AG04450 (cell line): ENCODE results near the gene DCBLD2. TPM values are rescaled to one million over a fixed set of nuclear protein-coding genes. Genes with fewer than 3 reads are reported as not detected.

Experiments used
- CTCF ChIA-PET: fragments of 300-600, 350-600 bp; formaldehyde crosslinking; extraction: SDS; loops from one replicate; lab custom pipeline; 2022; ENCODE audit warnings: antibody characterized with exemption, inconsistent platforms; lab: Charles Lee
- POLR2A ChIA-PET: fragments of 350-600 bp; formaldehyde crosslinking; extraction: SDS; loops from one replicate; lab custom pipeline; 2021; ENCODE audit warnings: antibody characterized with exemption, inconsistent platforms; lab: Yijun Ruan, JAX
- DNase-seq: peaks from one replicate; pipeline ENCODE4 v3.0.0-alpha.2; 2011; ENCODE audit warnings: low read depth, low spot score
- H3K27ac ChIP-seq: one replicate; pipeline ENCODE4 v1.5.1; 2012; ENCODE audit warnings: low read depth, low read length, control low read depth
- H3K27me3 ChIP-seq: one replicate; pipeline ENCODE4 v1.6.0; 2012; ENCODE audit warnings: low read length; ENCODE audit not compliant: control insufficient read depth, insufficient read depth
- H3K4me3 ChIP-seq: 2 replicates; pipeline ENCODE4 v1.5.1; 2011; ENCODE audit warnings: mild to moderate bottlenecking, low read depth, low read length, control low read depth
- H3K9me3 ChIP-seq: 2 replicates; pipeline ENCODE4 v1.5.1; 2012; ENCODE audit warnings: low read length; ENCODE audit not compliant: control insufficient read depth, insufficient read depth
- CTCF ChIP-seq: IDR thresholded peaks from 2 replicates; pipeline ENCODE4 v1.5.1; 2011; ENCODE audit warnings: low read depth, low read length, control low read depth, inconsistent platforms
- polyA plus RNA-seq: library from polyadenylated mRNA; depleted of rRNA; stranded (reverse); fragments of >200 nt; gene quantifications from 2 replicates; pipeline ENCODE4 v1.2.3, GENCODE V29; 2011

The DCBLD2 gene
- polyA plus RNA-seq, 1 experiment = 202 TPM

DNA sequence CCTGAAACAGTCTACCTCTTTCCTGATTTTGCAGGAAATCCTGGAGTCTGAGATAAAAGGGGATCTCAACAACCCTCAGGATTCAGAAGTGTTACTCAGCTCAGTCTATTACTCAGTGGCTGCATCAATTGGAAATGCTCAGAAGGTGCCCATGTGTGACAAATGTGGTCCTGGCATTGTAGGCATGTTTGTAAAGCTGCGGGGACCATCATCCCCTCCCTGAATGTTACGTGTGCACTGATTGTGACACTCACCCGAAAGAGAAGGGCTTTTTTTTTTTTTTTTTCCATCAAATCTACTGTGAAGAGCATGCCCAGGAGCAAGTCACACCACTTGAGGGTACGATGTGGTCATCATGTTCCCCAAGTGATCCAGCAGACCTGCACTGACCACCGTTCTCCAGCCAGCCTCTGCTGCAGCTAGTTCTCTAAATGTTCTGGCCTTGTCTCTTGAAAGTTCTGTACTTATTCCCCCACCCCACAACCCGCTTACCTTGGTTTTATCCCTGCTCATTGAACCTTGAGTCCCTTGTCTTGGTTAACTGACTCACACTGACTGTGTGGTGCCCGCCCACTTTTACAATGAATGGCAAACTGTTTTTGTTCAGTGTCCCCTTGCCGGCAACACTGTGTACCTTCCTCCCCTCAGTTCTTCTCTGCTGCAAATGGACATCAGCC, 118.5 kb downstream of the DCBLD2 start:
- DNase-seq = no peak
- ChIA-PET POLR2A (no interaction called here), CTCF (no interaction called here)
- no peak for TF ChIP-seq CTCF
- Histone ChIP-seq H3K4me3 (no peak overlapping the region), H3K9me3 (no peaks in the 10 kb centered on the region), H3K27ac (no peak overlapping the region), H3K27me3 (no peaks in the 10 kb centered on the region)

- Histone ChIP-seq H3K9me3 (no peaks in the 10 kb centered on the region), H3K4me3 (no peak overlapping the region), H3K27ac (no peak overlapping the region), H3K27me3 (no peaks in the 10 kb centered on the region)
- ChIA-PET POLR2A (no interaction called here), CTCF (no interaction called here)
- TF ChIP-seq CTCF = no peak
- no peak for DNase-seq
These were observed 121.2 kb downstream of the DCBLD2 start for GRCh38 chr3:98780343-98780742.

GRCh38 chr3:98779541-98780335, 121.8 kb downstream of the DCBLD2 start:
- CTCF ChIA-PET = interaction anchor here (0.7 to 3.0 kb wide), 3 partner anchors 38 to 182 kb away, joined by 4 to 16 read pairs (median 4); no protein-coding TSS in a partner anchor
- DNase-seq = no peak
- H3K27me3 ChIP-seq = no peaks in the 10 kb centered on the region
- TF ChIP-seq CTCF = no peak
- no peak overlapping the region for H3K27ac ChIP-seq
- H3K4me3 ChIP-seq = no peak overlapping the region
- POLR2A ChIA-PET = no interaction called here
- no peaks in the 10 kb centered on the region for H3K9me3 ChIP-seq

- Histone ChIP-seq H3K27me3 (no peaks in the 10 kb centered on the region), H3K9me3 (no peaks in the 10 kb centered on the region), H3K4me3 (no peak overlapping the region), H3K27ac (peak overlapping the region; percentile 87)
- no peak for TF ChIP-seq CTCF
- ChIA-PET POLR2A (interaction anchor here (0.9 to 1.4 kb wide), 2 partner anchors 12 to 186 kb away, joined by 3 to 4 read pairs; partner anchors contain the start of gene CPOX), CTCF (interaction anchor here (0.7 to 3.0 kb wide), 4 partner anchors 15 to 182 kb away, joined by 4 to 16 read pairs (median 4); no protein-coding TSS in a partner anchor)
- peak; percentile 79 for DNase-seq
These were observed 122.6 kb downstream of the DCBLD2 start for GRCh38 chr3:98778852-98779413.
